Measurements from ENCODE around the gene PPP2R2C. TPM values are rescaled to one million over a fixed set of nuclear protein-coding genes. Genes with fewer than 3 reads are reported as not detected.

PPP2R2C gene
- total RNA-seq, 2 experiments from 2014 or later, result not detected

- Histone ChIP-seq H4K20me1 (ENCODE audit: insufficient read depth, low read length) (no peaks in the 10 kb centered on the region), H3K36me3 (ENCODE audit: insufficient read depth, low read length) (no peaks in the 10 kb centered on the region), H3K9me2 (ENCODE audit: insufficient read depth, low read length) (no peaks in the 10 kb centered on the region), H3K4me3 (ENCODE audit: low read depth, low read length, poor library complexity, severe bottlenecking) (no peak overlapping the region), H3K9me3 (ENCODE audit: low read length) (no peaks in the 10 kb centered on the region), H2AFZ (ENCODE audit: low read length) (no peak overlapping the region), H3K4me1 (ENCODE audit: insufficient read depth, low read length, poor library complexity, severe bottlenecking) (no peaks in the 10 kb centered on the region), H3K79me2 (ENCODE audit: insufficient read depth, low read depth, low read length) (no peaks in the 10 kb centered on the region), H3K27ac (ENCODE audit: low read depth, low read length, poor library complexity, severe bottlenecking) (no peak overlapping the region), H3K4me2 (ENCODE audit: low read length) (no peak overlapping the region)
- no peak for DNase-seq (ENCODE audit: low spot score)
- no peak for TF ChIP-seq EZH2phosphoT487 (IDR thresholded peaks at IDR 0.05; ENCODE audit: borderline replicate concordance, low read depth, low read length)
- CTCF ChIA-PET (ENCODE audit: unreplicated experiment), result no interaction called here
- BruUV-seq (replicated peaks), result no TSS peak
- intact Hi-C loops (cut with micrococcal nuclease; ENCODE audit: unreplicated experiment), result no loop called here
- POLR2A ChIA-PET, result no interaction called here
Measured at GRCh38 chr4:6368096-6368495, 104.3 kb downstream of the PPP2R2C start.

GRCh38 chr4:6367371-6367851 lies 105.0 kb downstream of the PPP2R2C start:
- Histone ChIP-seq H3K36me3 (ENCODE audit: insufficient read depth, low read length) (no peaks in the 10 kb centered on the region), H3K9me3 (ENCODE audit: low read length) (no peaks in the 10 kb centered on the region), H3K79me2 (ENCODE audit: insufficient read depth, low read depth, low read length) (no peaks in the 10 kb centered on the region), H3K9me2 (ENCODE audit: insufficient read depth, low read length) (no peaks in the 10 kb centered on the region), H3K4me1 (ENCODE audit: insufficient read depth, low read length, poor library complexity, severe bottlenecking) (no peaks in the 10 kb centered on the region), H3K4me3 (ENCODE audit: low read depth, low read length, poor library complexity, severe bottlenecking) (no peak overlapping the region), H3K4me2 (ENCODE audit: low read length) (no peak overlapping the region), H3K27ac (ENCODE audit: low read depth, low read length, poor library complexity, severe bottlenecking) (no peak overlapping the region), H2AFZ (ENCODE audit: low read length) (no peak overlapping the region), H4K20me1 (ENCODE audit: insufficient read depth, low read length) (no peaks in the 10 kb centered on the region)
- intact Hi-C loops (cut with micrococcal nuclease; ENCODE audit: unreplicated experiment), result no loop called here
- BruUV-seq (replicated peaks), result no TSS peak
- TF ChIP-seq CTCF (conservative IDR thresholded peaks at IDR 0.05; ENCODE audit: low read length) (no peak), EZH2phosphoT487 (IDR thresholded peaks at IDR 0.05; ENCODE audit: borderline replicate concordance, low read depth, low read length) (no peak)
- ChIA-PET POLR2A (no interaction called here), CTCF (ENCODE audit: unreplicated experiment) (no interaction called here)
- DNase-seq (ENCODE audit: low spot score), result no peak

GRCh38 chr4:6366581-6366980 lies 105.8 kb downstream of the PPP2R2C start:
- H4K20me1 ChIP-seq (ENCODE audit: insufficient read depth, low read length), result no peaks in the 10 kb centered on the region
- ChIA-PET POLR2A (no interaction called here), CTCF (ENCODE audit: unreplicated experiment) (no interaction called here)
- H2AFZ ChIP-seq (ENCODE audit: low read length), result no peak overlapping the region
- H3K79me2 ChIP-seq (ENCODE audit: insufficient read depth, low read depth, low read length), result no peaks in the 10 kb centered on the region
- H3K4me3 ChIP-seq (ENCODE audit: low read depth, low read length, poor library complexity, severe bottlenecking), result no peak overlapping the region
- no peaks in the 10 kb centered on the region for H3K4me1 ChIP-seq (ENCODE audit: insufficient read depth, low read length, poor library complexity, severe bottlenecking)
- no peaks in the 10 kb centered on the region for H3K36me3 ChIP-seq (ENCODE audit: insufficient read depth, low read length)
- DNase-seq (ENCODE audit: low spot score), result no peak
- no peaks in the 10 kb centered on the region for H3K9me2 ChIP-seq (ENCODE audit: insufficient read depth, low read length)
- intact Hi-C loops (cut with micrococcal nuclease; ENCODE audit: unreplicated experiment), result no loop called here
- no TSS peak for BruUV-seq (replicated peaks)
- H3K4me2 ChIP-seq (ENCODE audit: low read length), result no peak overlapping the region
- TF ChIP-seq EZH2phosphoT487 (IDR thresholded peaks at IDR 0.05; ENCODE audit: borderline replicate concordance, low read depth, low read length) (no peak), CTCF (conservative IDR thresholded peaks at IDR 0.05; ENCODE audit: low read length) (no peak)
- H3K9me3 ChIP-seq (ENCODE audit: low read length), result no peaks in the 10 kb centered on the region
- no peak overlapping the region for H3K27ac ChIP-seq (ENCODE audit: low read depth, low read length, poor library complexity, severe bottlenecking)

Measured in OCI-LY7 (cell line).